Measurements from ENCODE around the gene ATP23. TPM values are rescaled to one million over a fixed set of nuclear protein-coding genes. Genes with fewer than 3 reads are reported as not detected.
A peak's percentile ranks its signal among the peaks of the same experiment; 100 is the strongest.

ATP23 gene
- total and polyA plus RNA-seq, 12 donors, result 2.8 to 11.3 (median 6.8) TPM

DNA sequence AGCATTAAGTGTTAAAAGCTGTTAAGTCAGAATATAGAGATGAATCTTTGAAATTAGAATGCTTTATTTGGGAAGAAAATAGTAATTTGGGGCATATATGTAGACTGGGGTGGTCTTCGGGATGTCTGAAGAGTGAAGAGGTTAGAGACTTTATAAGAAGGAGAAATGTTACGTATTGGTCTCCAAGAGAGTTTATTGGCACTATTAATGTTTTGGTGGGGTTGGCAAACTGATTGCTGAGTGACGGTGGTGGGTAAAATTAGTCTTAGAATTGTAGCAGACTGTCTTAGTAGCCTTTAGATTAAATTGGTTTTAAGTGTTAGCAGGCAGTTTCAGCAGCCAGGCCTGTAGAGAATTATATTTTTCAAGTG, 4.9 kb upstream of the ATP23 start:
- no peaks in the 10 kb centered on the region for H3K9me3 ChIP-seq
- 66 to 81% methylated on average over 3 of the region's 3 CpGs for WGBS, 2 donors
- ATAC-seq (no peak), DNase-seq (no peak)
- H3K4me1 ChIP-seq, result peaks cover 4 to 36% (median 17%) of the 10 kb centered on the region in 9 donors
- peaks cover 0 to 9% (median 0%) of the 10 kb centered on the region in 9 donors for H3K36me3 ChIP-seq
- intact Hi-C loops (cut with DNase I), result no loop called here
- TF ChIP-seq, protein P1, sequence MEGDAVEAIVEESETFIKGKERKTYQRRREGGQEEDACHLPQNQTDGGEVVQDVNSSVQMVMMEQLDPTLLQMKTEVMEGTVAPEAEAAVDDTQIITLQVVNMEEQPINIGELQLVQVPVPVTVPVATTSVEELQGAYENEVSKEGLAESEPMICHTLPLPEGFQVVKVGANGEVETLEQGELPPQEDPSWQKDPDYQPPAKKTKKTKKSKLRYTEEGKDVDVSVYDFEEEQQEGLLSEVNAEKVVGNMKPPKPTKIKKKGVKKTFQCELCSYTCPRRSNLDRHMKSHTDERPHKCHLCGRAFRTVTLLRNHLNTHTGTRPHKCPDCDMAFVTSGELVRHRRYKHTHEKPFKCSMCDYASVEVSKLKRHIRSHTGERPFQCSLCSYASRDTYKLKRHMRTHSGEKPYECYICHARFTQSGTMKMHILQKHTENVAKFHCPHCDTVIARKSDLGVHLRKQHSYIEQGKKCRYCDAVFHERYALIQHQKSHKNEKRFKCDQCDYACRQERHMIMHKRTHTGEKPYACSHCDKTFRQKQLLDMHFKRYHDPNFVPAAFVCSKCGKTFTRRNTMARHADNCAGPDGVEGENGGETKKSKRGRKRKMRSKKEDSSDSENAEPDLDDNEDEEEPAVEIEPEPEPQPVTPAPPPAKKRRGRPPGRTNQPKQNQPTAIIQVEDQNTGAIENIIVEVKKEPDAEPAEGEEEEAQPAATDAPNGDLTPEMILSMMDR (IDR thresholded peaks at IDR 0.05), result no peak
- H3K4me3 ChIP-seq, result peak overlapping the region; percentile 43 to 78 (median 67)
- no peaks in the 10 kb centered on the region for H3K27me3 ChIP-seq
- H3K27ac ChIP-seq, result peak overlapping the region in 9 of 10 donors; percentile 54 to 90 (median 77)

DNA sequence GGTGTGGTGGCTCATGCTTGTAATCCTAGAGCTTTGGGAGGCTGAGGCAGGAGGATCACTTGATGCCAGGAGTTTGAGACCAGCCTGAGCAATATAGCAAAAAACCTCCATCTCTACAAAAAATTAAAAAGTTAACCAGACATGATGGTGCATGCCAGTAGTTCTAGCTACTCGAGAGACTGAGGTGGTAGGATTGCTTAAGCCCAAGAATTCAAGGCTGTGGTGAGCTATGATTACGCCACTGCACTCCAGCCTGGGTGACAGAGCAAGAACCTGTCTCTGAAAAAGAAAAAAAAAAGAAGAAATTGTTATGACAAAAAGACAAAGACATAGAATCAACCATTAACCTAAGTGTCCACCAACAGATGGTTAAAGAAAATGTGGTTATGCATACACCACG, 2.1 kb upstream of the ATP23 start:
- H3K27ac ChIP-seq, result peak overlapping the region in 1 of 10 donors; percentile 93
- no peaks in the 10 kb centered on the region for H3K27me3 ChIP-seq
- ATAC-seq (no peak), DNase-seq (no peak)
- 78 to 88% methylated on average over 3 of the region's 3 CpGs for WGBS, 2 donors
- no peaks in the 10 kb centered on the region for H3K9me3 ChIP-seq
- peaks cover 4 to 52% (median 26%) of the 10 kb centered on the region in 9 donors for H3K4me1 ChIP-seq
- TF ChIP-seq, protein P1 (IDR thresholded peaks at IDR 0.05), result no peak
- H3K36me3 ChIP-seq, result no peaks in the 10 kb centered on the region
- intact Hi-C loops (cut with DNase I), result no loop called here
- no peak overlapping the region for H3K4me3 ChIP-seq

DNA sequence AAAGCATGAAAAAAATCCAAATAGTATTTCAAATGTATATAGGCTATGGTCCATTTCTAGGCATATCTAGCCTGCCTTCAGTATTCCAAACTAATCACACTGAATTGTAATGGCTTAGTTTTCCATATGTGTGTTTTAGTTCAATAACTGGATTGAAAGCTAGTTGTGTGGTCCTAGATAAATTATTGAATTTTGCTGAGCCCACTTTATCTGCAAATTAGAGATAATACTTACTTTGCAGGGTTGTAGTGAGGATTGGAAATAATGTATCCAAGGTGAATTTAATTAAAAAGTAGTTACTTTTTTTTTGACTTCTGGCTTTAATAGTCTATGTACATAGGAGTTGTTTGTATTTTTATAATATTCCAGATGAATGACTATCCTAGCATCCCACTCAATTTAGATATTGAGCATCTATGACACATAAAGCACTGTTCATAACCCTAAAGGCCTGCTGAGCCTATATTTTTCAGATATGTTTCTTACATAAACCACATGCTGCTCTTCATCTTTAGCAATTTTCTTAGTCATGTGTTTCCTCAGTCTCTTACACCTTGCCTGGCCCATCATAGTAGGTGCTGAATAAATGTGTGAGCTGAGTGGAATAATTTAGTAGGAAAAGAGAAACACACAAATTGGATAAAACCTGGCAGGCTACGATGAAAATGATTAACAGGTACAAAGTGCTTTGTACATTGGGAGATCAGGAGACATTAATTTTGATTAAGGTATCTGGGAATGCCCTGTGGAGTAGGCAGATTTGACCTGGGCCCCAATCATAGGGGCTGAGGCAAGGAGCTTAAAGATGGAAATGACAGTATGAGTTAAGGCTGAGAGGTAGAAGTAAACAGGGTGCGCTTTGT, 1.1 kb upstream of the ATP23 start:
- 61 to 70% methylated on average over 2 of the region's 2 CpGs for WGBS, 2 donors
- ATAC-seq (no peak), DNase-seq (no peak)
- Histone ChIP-seq H3K27ac (peak overlapping the region in 9 of 10 donors; percentile 80 to 93 (median 87)), H3K36me3 (no peaks in the 10 kb centered on the region), H3K4me3 (peak overlapping the region; percentile 47 to 93 (median 76)), H3K4me1 (peaks cover under 1 to 42% (median 19%) of the 10 kb centered on the region in 9 donors), H3K27me3 (no peaks in the 10 kb centered on the region), H3K9me3 (no peaks in the 10 kb centered on the region)
- TF ChIP-seq, protein P1 (IDR thresholded peaks at IDR 0.05), result no peak
- intact Hi-C loops (cut with DNase I), result no loop called here

DNA sequence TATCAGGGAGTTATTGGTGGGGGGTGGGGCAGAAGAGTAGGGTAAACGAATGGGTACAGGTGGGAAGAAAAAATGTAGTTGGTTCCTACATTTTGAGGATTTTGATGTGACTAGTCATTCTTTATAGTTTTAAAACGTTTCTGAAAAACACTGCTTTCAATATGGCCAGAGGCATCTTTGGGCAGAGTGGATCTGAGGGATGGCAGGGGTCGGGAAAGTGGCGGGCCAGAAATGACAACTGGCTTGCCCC, 527 bp upstream of the ATP23 start:
- TF ChIP-seq, protein P1 (IDR thresholded peaks at IDR 0.05), result no peak
- intact Hi-C loops (cut with DNase I), result no loop called here
- peak overlapping the region; percentile 47 to 93 (median 76) for H3K4me3 ChIP-seq
- no peaks in the 10 kb centered on the region for H3K36me3 ChIP-seq
- DNase-seq, result no peak
- 2 to 4% methylated on average over 4 of the region's 4 CpGs for WGBS, 2 donors
- no peaks in the 10 kb centered on the region for H3K27me3 ChIP-seq
- no peaks in the 10 kb centered on the region for H3K9me3 ChIP-seq
- H3K27ac ChIP-seq, result peak overlapping the region in 9 of 10 donors; percentile 80 to 93 (median 87)
- H3K4me1 ChIP-seq, result peaks cover 0 to 37% (median 15%) of the 10 kb centered on the region in 9 donors
- no peak for ATAC-seq
